IMR-90 (cell line): Measurements from ENCODE around the gene EPSTI1. TPM values are rescaled to one million over a fixed set of nuclear protein-coding genes. Genes with fewer than 3 reads are reported as not detected.

Source experiments
- ATAC-seq: fragments of 200-7000 bp; cut with Tn5 transposase; 2 replicates; pipeline ENCODE4 v1.9.1; 2020; ENCODE audit warnings: low read depth, mild to moderate bottlenecking, moderate library complexity
- BruUV-seq: library from RNA; stranded (reverse); fragments of 400-500 nt; replicated peaks from 2 replicates; lab custom pipeline; 2021; lab: Mats Ljungman, UMichigan
- CTCF ChIA-PET: fragments of 300-600 bp; formaldehyde crosslinking; extraction: SDS; loops from one replicate; lab custom pipeline; 2021; ENCODE audit warnings: antibody characterized with exemption; lab: Yijun Ruan, JAX
- POLR2A ChIA-PET: fragments of 300-600 bp; sonication (Branson Sonifier 250); formaldehyde crosslinking; loops from one replicate; lab custom pipeline; 2022; ENCODE audit warnings: antibody characterized with exemption; ENCODE audit not compliant: unreplicated experiment; lab: Charles Lee
- DNase-seq: peaks from one replicate; pipeline ENCODE4 v3.0.0; 2013
- H2AFZ ChIP-seq: replicated peaks from 2 replicates; pipeline ENCODE3; 2013; ENCODE audit warnings: low read length, mild to moderate bottlenecking; ENCODE audit not compliant: poor library complexity
- H2AK5ac ChIP-seq: 2 replicates; pipeline ENCODE4 v1.6.1; 2013; ENCODE audit warnings: low read depth, low read length, inconsistent platforms
- H2AK9ac ChIP-seq: replicated peaks from 2 replicates; pipeline ENCODE3; 2013; ENCODE audit warnings: mild to moderate bottlenecking, low read depth, low read length, moderate library complexity; ENCODE audit not compliant: poor library complexity
- H2BK120ac ChIP-seq: 2 replicates; pipeline ENCODE4 v1.6.1; 2013; ENCODE audit warnings: low read depth, low read length, inconsistent platforms
- H2BK15ac ChIP-seq: 3 replicates; pipeline ENCODE4 v1.6.1; 2013; ENCODE audit warnings: low read depth, low read length, inconsistent platforms
- H2BK20ac ChIP-seq: 2 replicates; pipeline ENCODE4 v1.6.1; 2013; ENCODE audit warnings: low read depth, mild to moderate bottlenecking, inconsistent platforms, low read length, moderate library complexity
- H2BK5ac ChIP-seq: 2 replicates; pipeline ENCODE4 v1.6.1; 2013; ENCODE audit warnings: mild to moderate bottlenecking, low read depth, low read length, inconsistent platforms; ENCODE audit not compliant: poor library complexity, severe bottlenecking
- H3K14ac ChIP-seq: replicated peaks from 2 replicates; pipeline ENCODE4 v1.6.1; 2013; ENCODE audit warnings: low read depth, low read length, inconsistent platforms
- H3K18ac ChIP-seq: 2 replicates; pipeline ENCODE4 v1.6.1; 2013; ENCODE audit warnings: low read depth, low read length, control low read depth
- H3K23ac ChIP-seq: 2 replicates; pipeline ENCODE4 v1.6.1; 2013; ENCODE audit warnings: low read depth, low read length, inconsistent platforms
- H3K27ac ChIP-seq: 2 replicates; pipeline ENCODE4 v1.5.1; 2013; ENCODE audit warnings: mild to moderate bottlenecking, control low read depth, low read length; ENCODE audit not compliant: insufficient read depth
- H3K27me3 ChIP-seq: 2 replicates; pipeline ENCODE4 v1.6.1; 2013; ENCODE audit warnings: low read length; ENCODE audit not compliant: control insufficient read depth, insufficient read depth
- H3K36me3 ChIP-seq: 2 replicates; pipeline ENCODE4 v1.6.1; 2013; ENCODE audit warnings: low read length, mixed read lengths; ENCODE audit not compliant: control insufficient read depth, insufficient read depth
- H3K4ac ChIP-seq: 2 replicates; pipeline ENCODE4 v1.6.1; 2013; ENCODE audit warnings: low read depth, low read length, inconsistent platforms
- H3K4me1 ChIP-seq: 2 replicates; pipeline ENCODE4 v1.6.1; 2013; ENCODE audit warnings: low read length, mixed read lengths; ENCODE audit not compliant: control insufficient read depth, insufficient read depth
- H3K4me2 ChIP-seq: 2 replicates; pipeline ENCODE4 v1.6.1; 2013; ENCODE audit warnings: low read depth, mild to moderate bottlenecking, control low read depth, low read length, moderate library complexity
- H3K4me3 ChIP-seq: 2 replicates; pipeline ENCODE4 v1.5.1; 2013; ENCODE audit warnings: low read depth, mild to moderate bottlenecking, control low read depth, low read length, moderate library complexity; ENCODE audit not compliant: insufficient read depth
- H3K56ac ChIP-seq: 2 replicates; pipeline ENCODE4 v1.6.1; 2013; ENCODE audit warnings: low read length, inconsistent platforms; ENCODE audit not compliant: insufficient read depth; ENCODE audit errors: extremely low read depth
- H3K79me1 ChIP-seq, 2 experiments: 2 replicates each; pipeline ENCODE4 v1.6.1; 2013; ENCODE audit warnings: low read length in 2 of 2, inconsistent platforms in 1 of 2, low read depth in 1 of 2
- H3K9ac ChIP-seq: 2 replicates; pipeline ENCODE4 v1.6.1; 2013; ENCODE audit warnings: low read depth, low read length, control low read depth
- H3K9me1 ChIP-seq: 2 replicates; pipeline ENCODE4 v1.6.1; 2013; ENCODE audit warnings: low read length, inconsistent platforms; ENCODE audit not compliant: insufficient read depth
- H3K9me3 ChIP-seq: 2 replicates; pipeline ENCODE4 v1.6.1; 2013; ENCODE audit warnings: low read length; ENCODE audit not compliant: control insufficient read depth, insufficient read depth
- H4K20me1 ChIP-seq: 2 replicates; pipeline ENCODE4 v1.6.1; 2013; ENCODE audit warnings: low read length, inconsistent platforms; ENCODE audit not compliant: insufficient read depth
- H4K5ac ChIP-seq: 2 replicates; pipeline ENCODE4 v1.6.1; 2013; ENCODE audit warnings: mild to moderate bottlenecking, low read depth, low read length, control low read depth
- H4K8ac ChIP-seq, 2 experiments: 2 replicates each; pipeline ENCODE4 v1.6.1; 2013; ENCODE audit warnings: low read depth in 2 of 2, low read length in 2 of 2, control low read depth in 1 of 2, inconsistent platforms in 1 of 2
- H4K91ac ChIP-seq: 2 replicates; pipeline ENCODE4 v1.6.1; 2013; ENCODE audit warnings: low read depth, low read length, inconsistent platforms; ENCODE audit not compliant: insufficient read depth
- BHLHE40 ChIP-seq: fragments of 150-350 bp; IDR thresholded peaks from 2 replicates; pipeline ENCODE4 v1.6.1; 2016; ENCODE audit warnings: mild to moderate bottlenecking, low read depth, low read length
- CHD1 ChIP-seq: IDR thresholded peaks from 2 replicates; pipeline ENCODE4 v1.6.1; 2012; ENCODE audit warnings: low read depth, low read length, improper control_type of control experiment
- CTCF ChIP-seq: conservative IDR thresholded peaks from 2 replicates; pipeline ENCODE4 v1.5.1; 2012; ENCODE audit warnings: mild to moderate bottlenecking, low read depth, low read length, improper control_type of control experiment
- ELK1 ChIP-seq: fragments of 150-350 bp; IDR thresholded peaks from 2 replicates; pipeline ENCODE4 v1.6.1; 2016; ENCODE audit warnings: low read depth, mild to moderate bottlenecking, low read length, moderate library complexity, borderline replicate concordance
- FOS ChIP-seq: fragments of 150-350 bp; IDR thresholded peaks from 2 replicates; pipeline ENCODE4 v1.6.1; 2016; ENCODE audit warnings: low read depth, low read length
- MAFK ChIP-seq: IDR thresholded peaks from 2 replicates; pipeline ENCODE4 v1.6.1; 2012; ENCODE audit warnings: low read depth, low read length, improper control_type of control experiment
- MXI1 ChIP-seq: IDR thresholded peaks from 2 replicates; pipeline ENCODE4 v1.6.1; 2012; ENCODE audit warnings: low read depth, mild to moderate bottlenecking, low read length, moderate library complexity, borderline replicate concordance
- NFE2L2 ChIP-seq: fragments of 150-350 bp; IDR thresholded peaks from 2 replicates; pipeline ENCODE4 v1.6.1; 2016; ENCODE audit warnings: low read depth, mild to moderate bottlenecking, low read length
- POLR2A ChIP-seq: IDR thresholded peaks from 2 replicates; pipeline ENCODE4 v1.6.1; 2012; ENCODE audit warnings: mild to moderate bottlenecking, low read depth, low read length
- USF2 ChIP-seq: fragments of 150-350 bp; IDR thresholded peaks from 2 replicates; pipeline ENCODE4 v1.6.1; 2017; ENCODE audit warnings: mild to moderate bottlenecking, antibody characterized with exemption, low read length, low read depth
- WGBS, 2 experiments: methylation state at CpG; one replicate each; pipeline versions ENCODE4 v1.1.5 to v1.1.7; 2013; ENCODE audit warnings: missing lambda C conversion rate in 2 of 2; ENCODE audit not compliant: insufficient read length in 1 of 2; ENCODE audit errors: extremely low coverage in 2 of 2; 5-methylcytosine and 5-hydroxymethylcytosine counted together
- dilution Hi-C: fragments of 300-500 bp; cut with HindIII; formaldehyde crosslinking; loops from one replicate; pipeline ENCODE4 v1.14.3; 2018; ENCODE audit warnings: low sequenced_read_pairs; ENCODE audit not compliant: unreplicated experiment
- in situ Hi-C: fragments of 300-500 bp; cut with MboI; formaldehyde crosslinking; loops from 3 replicates; pipeline ENCODE4 v1.14.3; 2019; ENCODE audit warnings: low sequenced_read_pairs, inconsistent platforms, mixed read lengths
- intact Hi-C: fragments of 100-400 bp; cut with micrococcal nuclease; formaldehyde crosslinking; loops from 2 replicates; pipeline ENCODE4 v1.10.0; 2022
- polyA plus RNA-seq, 3 experiments: library from polyadenylated mRNA; depleted of rRNA; stranded (reverse); fragments of >200 nt; gene quantifications; 2 replicates each; pipeline ENCODE4 v1.2.3, GENCODE V29; 2012; ENCODE audit warnings: low replicate concordance in 1 of 3
- total RNA-seq: library from RNA; depleted of rRNA; stranded (reverse); fragments of >200 nt; gene quantifications from 2 replicates; pipeline ENCODE4 v1.2.3, GENCODE V29; 2012

EPSTI1 gene
- total and polyA plus RNA-seq, 2 of the 4 experiments (the other 2 are of a cell fraction), result 0.90 to 1.6 TPM

GRCh38 chr13:42946927-42947326 lies 45.1 kb downstream of the EPSTI1 start:
- intact Hi-C loops, result no loop called here
- Histone ChIP-seq H3K4me1 (no peaks in the 10 kb centered on the region), H2AK9ac (no peak overlapping the region), H3K79me1 (no peaks in the 10 kb centered on the region), H2BK20ac (no peak overlapping the region), H3K9ac (no peak overlapping the region), H2AFZ (no peak overlapping the region), H3K56ac (no peak overlapping the region), H3K4ac (no peak overlapping the region), H4K20me1 (no peaks in the 10 kb centered on the region), H4K8ac (no peak overlapping the region), H2BK5ac (no peak overlapping the region), H2AK5ac (no peak overlapping the region), H3K4me2 (no peak overlapping the region), H3K4me3 (no peak overlapping the region), H3K27ac (no peak overlapping the region), H2BK15ac (no peak overlapping the region), H2BK120ac (no peak overlapping the region), H3K27me3 (no peaks in the 10 kb centered on the region), H4K5ac (no peak overlapping the region), H3K36me3 (no peaks in the 10 kb centered on the region), H4K91ac (no peak overlapping the region), H3K9me1 (no peaks in the 10 kb centered on the region; the same call in 1 of the 2 replicates), H3K9me3 (0 out of 2 replicates have a peak, but pooled peaks cover 2% of the 10 kb centered on the region), H3K23ac (no peak overlapping the region), H3K18ac (no peak overlapping the region), H3K14ac (no peak overlapping the region)
- peak; percentile 25 for DNase-seq
- POLR2A ChIA-PET, result no interaction called here
- no peak; the same call in 1 of the 2 replicates for ATAC-seq
- CTCF ChIA-PET, result no interaction called here
- WGBS, 2 experiments, result no CpG with 5 or more reads among the region's 1 CpG
- in situ Hi-C loops, result no loop called here
- TF ChIP-seq MAFK (no peak), MXI1 (no peak), FOS (no peak), ELK1 (no peak), POLR2A (no peak), CHD1 (no peak), USF2 (no peak), BHLHE40 (no peak), CTCF (no peak), NFE2L2 (no peak)
- dilution Hi-C loops, result no loop called here
- BruUV-seq, result no TSS peak
